Heart left ventricle (tissue), 16 donors: ENCODE measurements around the gene PPP1R14D. TPM values are rescaled to one million over a fixed set of nuclear protein-coding genes. Genes with fewer than 3 reads are reported as not detected.

Experiments
- ATAC-seq, 4 donors: fragments of 200-7000 bp; cut with Tn5 transposase; one replicate each; pipeline ENCODE4 v1.9.1; 2020 to 2022; ENCODE audit warnings: moderate library complexity in 4 of 4, mild to moderate bottlenecking in 3 of 4, moderate number of reproducible peaks in 1 of 4
- DNase-seq, 5 donors: peaks; one replicate each; pipeline ENCODE4 v3.0.0-alpha.2; 2020
- H3K27ac ChIP-seq, 12 donors: fragments of 200-600 bp; sonication (generic) in 4 of 12; one replicate each; pipeline versions ENCODE4 v1.5.0 to v1.8.0; 2016 to 2022; ENCODE audit warnings: mild to moderate bottlenecking in 2 of 12
- H3K27me3 ChIP-seq, 9 donors: fragments of 200-600 bp; sonication (generic) in 2 of 9; one replicate each; pipeline versions ENCODE4 v1.5.1 to v1.8.0; 2016 to 2022; ENCODE audit warnings: mild to moderate bottlenecking in 3 of 9
- H3K36me3 ChIP-seq, 9 donors: fragments of 200-600 bp; sonication (generic) in 2 of 9; one replicate each; pipeline versions ENCODE4 v1.5.0 to v1.8.0; 2018 to 2022; ENCODE audit warnings: mild to moderate bottlenecking in 2 of 9
- H3K4me1 ChIP-seq, 12 donors: fragments of 200-600 bp; sonication (generic) in 4 of 12; one replicate each; pipeline versions ENCODE4 v1.5.0 to v1.8.0; 2016 to 2022; ENCODE audit warnings: mild to moderate bottlenecking in 3 of 12
- H3K4me3 ChIP-seq, 12 donors: fragments of 200-600 bp; sonication (generic) in 4 of 12; one replicate each; pipeline versions ENCODE4 v1.5.0 to v1.8.0; 2017 to 2022; ENCODE audit warnings: mild to moderate bottlenecking in 9 of 12, moderate library complexity in 4 of 12
- H3K9me3 ChIP-seq, 12 donors: fragments of 200-600 bp; sonication (generic) in 4 of 12; one replicate each; pipeline versions ENCODE4 v1.5.0 to v1.8.0; 2016 to 2022; ENCODE audit warnings: mild to moderate bottlenecking in 1 of 12
- CTCF ChIP-seq, 12 donors: fragments of 200-600 bp; sonication (generic) in 4 of 12; IDR thresholded peaks; one replicate each; pipeline versions ENCODE4 v1.5.0 to v1.8.0; 2018 to 2022; ENCODE audit warnings: antibody characterized with exemption in 12 of 12, mild to moderate bottlenecking in 5 of 12
- POLR2A ChIP-seq, 2 donors: fragments of 450-650 bp; IDR thresholded peaks; one replicate each; pipeline ENCODE4 v1.6.1; 2017; ENCODE audit warnings: antibody characterized with exemption in 2 of 2, mild to moderate bottlenecking in 2 of 2, moderate library complexity in 2 of 2
- WGBS, 4 donors: extraction: QIAGEN DNeasy Blood & Tissue Kit in 2 of 4; methylation state at CpG; one replicate each; pipeline versions ENCODE4 v1.1.5 to v1.1.7; 2013 to 2018; 5-methylcytosine and 5-hydroxymethylcytosine counted together
- intact Hi-C, 10 donors: fragments of 100-400 bp; cut with DNase I; formaldehyde crosslinking; loops; one replicate each; pipeline versions ENCODE4 v1.11.1 to v1.14.2; 2022
- polyA plus RNA-seq, 2 donors: library from polyadenylated mRNA; stranded (reverse); fragments of 200-250 nt; gene quantifications; one replicate each; pipeline ENCODE4 v1.2.3, GENCODE V29; 2013
- total RNA-seq, 9 donors: library from RNA; depleted of rRNA in 2 of 9; stranded (reverse); fragments of >200 nt in 2 of 9; fragmentation: NEBNext Ultra II Directional in 3 of 9; extraction: Animal tissue kit (Norgen Biotek cat#: 25700) in 3 of 9; gene quantifications; one replicate each; pipeline versions ENCODE4 v1.1.0 to v1.2.4, GENCODE V29; 2016 to 2023
- donor health status: ischemic (EF 13 %, LVEDD 7.1; RV severe dilation, severe dysfunction).
- donor health status: healthy with polysubstance abuse.
- donor health status: DM: no; HTN: yes; CAD: no.
- donor health status: DM: no; HTN: no; CAD: no.
- donor health status: ischemic (EF 25% LVEDD 6.9; RV normal size, moderate dysfunction).
- donor health status: ischemic (EF 25% LVEDD 5.7; RV mildly dilated, moderate dysfunction).
- donor health status: healthy.
- donor health status: DM: yes; HTN: yes; CAD: no.
- donor health status: ischemic (EF 35%, LVEDD 5.7; RV mildly dilated, moderate dysfunction).
- donor health status: nonischemic (EF 11% LVEDD 7.7; RV severe dilation, severe dysfunction).
- donor health status: DM: yes; HTN: yes; CAD: no.
- donor health status: PGD.
- donor health status: ischemic (EF 29% LVEDD 5.4; RV normal size, mild dysfunction).
- donor health status: nonischemic (EF 23%, LVEDD 6.1; RV moderate dilation, normal function).

PPP1R14D gene
- total and polyA plus RNA-seq, 11 donors = not detected

- ATAC-seq = no peak
- 60 to 70% (median 69%) methylated on average over 5 to 7 of the region's 7 CpGs for WGBS, 4 donors
- TF ChIP-seq POLR2A (IDR thresholded peaks at IDR 0.05) (no peak), CTCF (IDR thresholded peaks at IDR 0.05) (no peak)
- Histone ChIP-seq H3K27ac (peak overlapping the region in 1 of 12 donors; percentile 80), H3K27me3 (no peaks in the 10 kb centered on the region), H3K36me3 (peaks cover 0 to 31% (median 5%) of the 10 kb centered on the region in 9 donors), H3K4me3 (no peak overlapping the region), H3K4me1 (peaks cover 0 to 60% (median 24%) of the 10 kb centered on the region in 12 donors), H3K9me3 (no peaks in the 10 kb centered on the region)
- no peak for DNase-seq
- intact Hi-C loops = loop anchor here in 4 of 10 donors (5.0 to 10.0 kb wide), 4 partner anchors 36 to 172 kb away; partner anchors contain the start of genes DNAJC17 (in 1 of the 4), KNL1 (in 1 of the 4), VPS18 (in 1 of the 4) and ZFYVE19 (in 1 of the 4)
Observed at GRCh38 chr15:40766194-40766815, 62.2 kb downstream of the PPP1R14D start.

Other genes starting within 250 kb of the PPP1R14D start
- 1 to 10 TPM in 4 of 9 donors, under 1 TPM in 4, not detected in 1; 0.11 to 5.9 (median 1.0) TPM for gene KNL1, start 234.5 kb downstream of the PPP1R14D start, total RNA-seq
- under 1 TPM; 0.04 to 0.07 TPM for gene KNL1, start 234.5 kb downstream of the PPP1R14D start, polyA plus RNA-seq
- gene RAD51, start 133.5 kb downstream of the PPP1R14D start, total RNA-seq = 1 to 10 TPM in 3 of 9 donors, under 1 TPM in 4, not detected in 2; 0.48 to 3.9 (median 0.65) TPM
- under 1 TPM; 0.15 to 0.36 TPM for gene RAD51, start 133.5 kb downstream of the PPP1R14D start, polyA plus RNA-seq
- gene RMDN3, start 73.5 kb downstream of the PPP1R14D start, total RNA-seq = 10 to 100 TPM; 12.0 to 22.9 (median 18.5) TPM
- gene RMDN3, start 73.5 kb downstream of the PPP1R14D start, polyA plus RNA-seq = 10 to 100 TPM; 14.0 to 26.2 TPM
- 10 to 100 TPM in 2 of 9 donors, 1 to 10 TPM in 7; 1.6 to 24.0 (median 6.6) TPM for gene GCHFR, start 64.6 kb downstream of the PPP1R14D start, total RNA-seq
- gene GCHFR, start 64.6 kb downstream of the PPP1R14D start, polyA plus RNA-seq = 10 to 100 TPM in 1 of 2 donors, 1 to 10 TPM in 1; 5.1 to 12.7 TPM
- gene C15orf62, start 58.7 kb downstream of the PPP1R14D start, total RNA-seq = 1 to 10 TPM in 1 of 9 donors, under 1 TPM in 5, not detected in 3; 0.12 to 1.1 (median 0.18) TPM
- under 1 TPM; 0.06 to 0.30 TPM for gene C15orf62, start 58.7 kb downstream of the PPP1R14D start, polyA plus RNA-seq
- 10 to 100 TPM; 11.9 to 27.1 (median 18.8) TPM for gene ZFYVE19, start 21.6 kb downstream of the PPP1R14D start, total RNA-seq
- 10 to 100 TPM; 10.5 to 18.9 TPM for gene ZFYVE19, start 21.6 kb downstream of the PPP1R14D start, polyA plus RNA-seq
- 10 to 100 TPM in 8 of 9 donors, 1 to 10 TPM in 1; 7.6 to 19.7 (median 14.7) TPM for gene DNAJC17, start 21.2 kb downstream of the PPP1R14D start, total RNA-seq
- 10 to 100 TPM; 29.1 to 29.9 TPM for gene DNAJC17, start 21.2 kb downstream of the PPP1R14D start, polyA plus RNA-seq
- 1 to 10 TPM in 3 of 9 donors, under 1 TPM in 5, not detected in 1; 0.20 to 3.4 (median 0.76) TPM for gene SPINT1, start 15.3 kb upstream of the PPP1R14D start, total RNA-seq
- under 1 TPM; 0.11 to 0.39 TPM for gene SPINT1, start 15.3 kb upstream of the PPP1R14D start, polyA plus RNA-seq
- not detected for gene RHOV, start 45.5 kb upstream of the PPP1R14D start, total RNA-seq
- not detected for gene RHOV, start 45.5 kb upstream of the PPP1R14D start, polyA plus RNA-seq
- 10 to 100 TPM; 18.0 to 29.2 (median 23.1) TPM for gene VPS18, start 65.7 kb upstream of the PPP1R14D start, total RNA-seq
- 10 to 100 TPM; 14.7 to 21.3 TPM for gene VPS18, start 65.7 kb upstream of the PPP1R14D start, polyA plus RNA-seq
- 10 to 100 TPM in 6 of 9 donors, 1 to 10 TPM in 3; 4.7 to 20.8 (median 13.5) TPM for gene DLL4, start 100.6 kb upstream of the PPP1R14D start, total RNA-seq
- gene DLL4, start 100.6 kb upstream of the PPP1R14D start, polyA plus RNA-seq = 10 to 100 TPM in 1 of 2 donors, 1 to 10 TPM in 1; 6.8 to 11.1 TPM
- gene CHAC1, start 124.8 kb upstream of the PPP1R14D start, total RNA-seq = 1 to 10 TPM in 6 of 9 donors, under 1 TPM in 3; 0.72 to 5.3 (median 1.8) TPM
- 1 to 10 TPM; 2.4 to 6.1 TPM for gene CHAC1, start 124.8 kb upstream of the PPP1R14D start, polyA plus RNA-seq